Smooth muscle cell (in vitro differentiated cells): ENCODE results near the gene ARHGAP26. TPM values are rescaled to one million over a fixed set of nuclear protein-coding genes. Genes with fewer than 3 reads are reported as not detected.

Experiments used
- DNase-seq: peaks from one replicate; lab custom pipeline; 2025; ENCODE audit not compliant: unreplicated experiment; lab: John Stamatoyannopoulos, UW
- H2AFZ ChIP-seq: fragments of 200-600 bp; sonication (generic); 2 replicates; pipeline ENCODE4 v1.6.0; 2016; ENCODE audit warnings: antibody characterized with exemption, low read depth, mild to moderate bottlenecking
- H3F3A ChIP-seq: fragments of 200-600 bp; sonication (generic); 2 replicates; pipeline ENCODE4 v1.6.0; 2017; ENCODE audit warnings: antibody characterized with exemption, low read depth
- H3K27ac ChIP-seq: fragments of 200-600 bp; sonication (generic); 2 replicates; pipeline ENCODE4 v1.5.1; 2016; ENCODE audit warnings: low read depth, mild to moderate bottlenecking
- H3K27me3 ChIP-seq: fragments of 200-600 bp; sonication (generic); 2 replicates; pipeline ENCODE4 v1.6.1; 2016; ENCODE audit warnings: low read depth, mild to moderate bottlenecking
- H3K36me3 ChIP-seq: fragments of 200-600 bp; sonication (generic); 2 replicates; pipeline ENCODE4 v1.5.1; 2016; ENCODE audit warnings: low read depth
- H3K4me1 ChIP-seq: fragments of 200-600 bp; sonication (generic); 2 replicates; pipeline ENCODE4 v1.5.1; 2016; ENCODE audit warnings: low read depth
- H3K4me2 ChIP-seq: fragments of 200-600 bp; sonication (generic); 2 replicates; pipeline ENCODE4 v1.6.0; 2016; ENCODE audit warnings: mild to moderate bottlenecking
- H3K4me3 ChIP-seq: fragments of 200-600 bp; sonication (generic); 2 replicates; pipeline ENCODE4 v1.5.1; 2016; ENCODE audit warnings: mild to moderate bottlenecking
- H3K79me2 ChIP-seq: fragments of 200-600 bp; sonication (generic); 2 replicates; pipeline ENCODE4 v1.6.0; 2016; ENCODE audit warnings: low read depth, mild to moderate bottlenecking
- H3K9ac ChIP-seq: fragments of 200-600 bp; sonication (generic); 2 replicates; pipeline ENCODE4 v1.6.0; 2016; ENCODE audit warnings: low read depth
- H3K9me3 ChIP-seq: fragments of 200-600 bp; sonication (generic); replicated peaks from 2 replicates; pipeline ENCODE4 v1.5.1; 2016; ENCODE audit warnings: low read depth
- H4K20me1 ChIP-seq: fragments of 200-600 bp; sonication (generic); 2 replicates; pipeline ENCODE4 v1.6.0; 2016; ENCODE audit warnings: low read depth
- CTCF ChIP-seq: fragments of 200-600 bp; sonication (generic); IDR thresholded peaks from 2 replicates; pipeline ENCODE4 v1.5.1; 2017; ENCODE audit warnings: borderline replicate concordance, mild to moderate bottlenecking, antibody characterized with exemption; ENCODE audit not compliant: insufficient read depth, poor library complexity, severe bottlenecking
- WGBS: methylation state at CpG from one replicate; pipeline ENCODE4 v1.1.7; 2016; ENCODE audit warnings: low lambda C conversion rate; 5-methylcytosine and 5-hydroxymethylcytosine counted together
- polyA plus RNA-seq: library from polyadenylated mRNA; unstranded; fragments of >200 nt; fragmentation: Nextera tagmentation; extraction: Ambion mirVana; gene quantifications from 2 replicates; pipeline ENCODE4 v1.2.1, GENCODE V29; 2016
- total RNA-seq: library from RNA; depleted of rRNA; stranded (reverse); fragments of >200 nt; gene quantifications from 2 replicates; pipeline ENCODE4 v1.2.3, GENCODE V29; 2014

Gene ARHGAP26
- total and polyA plus RNA-seq, 2 experiments from 2014 or later, result 2.2 to 5.1 TPM

- Histone ChIP-seq H3K79me2 (no peaks in the 10 kb centered on the region), H3F3A (peaks cover 4% of the 10 kb centered on the region), H3K9me3 (no peaks in the 10 kb centered on the region), H3K27ac (no peak overlapping the region), H3K4me2 (no peak overlapping the region), H3K9ac (no peak overlapping the region), H4K20me1 (no peaks in the 10 kb centered on the region), H3K36me3 (no peaks in the 10 kb centered on the region), H3K27me3 (no peaks in the 10 kb centered on the region), H3K4me1 (peaks cover 13% of the 10 kb centered on the region), H2AFZ (no peak overlapping the region), H3K4me3 (no peak overlapping the region)
- DNase-seq, result no peak
- 92% methylated on average over 5 of the region's 5 CpGs for WGBS
- no peak for TF ChIP-seq CTCF
Observed at GRCh38 chr5:143239882-143240518, 469.8 kb downstream of the ARHGAP26 start.

GRCh38 chr5:143241892-143242291 lies 471.7 kb downstream of the ARHGAP26 start:
- no peaks in the 10 kb centered on the region for H3K27me3 ChIP-seq
- H3K4me2 ChIP-seq, result peak overlapping the region; percentile 74
- no peak overlapping the region for H3K4me3 ChIP-seq
- H3K9me3 ChIP-seq, result no peaks in the 10 kb centered on the region
- no peak overlapping the region for H2AFZ ChIP-seq
- H4K20me1 ChIP-seq, result no peaks in the 10 kb centered on the region
- peak overlapping the region; percentile 97 for H3K27ac ChIP-seq
- no peak for DNase-seq
- H3K9ac ChIP-seq, result no peak overlapping the region
- peaks cover 13% of the 10 kb centered on the region for H3K4me1 ChIP-seq
- H3K36me3 ChIP-seq, result no peaks in the 10 kb centered on the region
- WGBS, result 17% methylated on average over 1 of the region's 1 CpG
- no peak for TF ChIP-seq CTCF
- H3K79me2 ChIP-seq, result no peaks in the 10 kb centered on the region
- H3F3A ChIP-seq, result peaks cover 14% of the 10 kb centered on the region

GRCh38 chr5:143243103-143243502 lies 472.9 kb downstream of the ARHGAP26 start:
- Histone ChIP-seq H3K4me3 (no peak overlapping the region), H3F3A (peaks cover 14% of the 10 kb centered on the region), H3K36me3 (no peaks in the 10 kb centered on the region), H3K27ac (peak overlapping the region; percentile 97), H3K4me2 (peak overlapping the region; percentile 74), H3K79me2 (no peaks in the 10 kb centered on the region), H4K20me1 (no peaks in the 10 kb centered on the region), H3K4me1 (peaks cover 13% of the 10 kb centered on the region), H3K27me3 (no peaks in the 10 kb centered on the region), H3K9ac (peak overlapping the region; percentile 65), H2AFZ (no peak overlapping the region), H3K9me3 (no peaks in the 10 kb centered on the region)
- 84% methylated on average over 6 of the region's 6 CpGs for WGBS
- no peak for DNase-seq
- no peak for TF ChIP-seq CTCF
